Loucy (cell line): ENCODE results near the gene BHLHE23.

ENCODE experiments used
- EZH2phosphoT487 ChIP-seq: fragments of 200-600 bp; IDR thresholded peaks from 2 replicates; pipeline ENCODE4 v1.6.1; 2018; ENCODE audit warnings: antibody characterized with exemption, mild to moderate bottlenecking, moderate library complexity, borderline replicate concordance
- TF ChIP-seq, protein P1 (sequence below): fragments of 200-600 bp; sonication (generic); conservative IDR thresholded peaks from 2 replicates; pipeline ENCODE4 v1.5.1; 2014; ENCODE audit warnings: mild to moderate bottlenecking, antibody characterized with exemption, low read length

GRCh38 chr20:63044204-63044600, 37.4 kb upstream of the BHLHE23 start:
- TF ChIP-seq, protein P1, sequence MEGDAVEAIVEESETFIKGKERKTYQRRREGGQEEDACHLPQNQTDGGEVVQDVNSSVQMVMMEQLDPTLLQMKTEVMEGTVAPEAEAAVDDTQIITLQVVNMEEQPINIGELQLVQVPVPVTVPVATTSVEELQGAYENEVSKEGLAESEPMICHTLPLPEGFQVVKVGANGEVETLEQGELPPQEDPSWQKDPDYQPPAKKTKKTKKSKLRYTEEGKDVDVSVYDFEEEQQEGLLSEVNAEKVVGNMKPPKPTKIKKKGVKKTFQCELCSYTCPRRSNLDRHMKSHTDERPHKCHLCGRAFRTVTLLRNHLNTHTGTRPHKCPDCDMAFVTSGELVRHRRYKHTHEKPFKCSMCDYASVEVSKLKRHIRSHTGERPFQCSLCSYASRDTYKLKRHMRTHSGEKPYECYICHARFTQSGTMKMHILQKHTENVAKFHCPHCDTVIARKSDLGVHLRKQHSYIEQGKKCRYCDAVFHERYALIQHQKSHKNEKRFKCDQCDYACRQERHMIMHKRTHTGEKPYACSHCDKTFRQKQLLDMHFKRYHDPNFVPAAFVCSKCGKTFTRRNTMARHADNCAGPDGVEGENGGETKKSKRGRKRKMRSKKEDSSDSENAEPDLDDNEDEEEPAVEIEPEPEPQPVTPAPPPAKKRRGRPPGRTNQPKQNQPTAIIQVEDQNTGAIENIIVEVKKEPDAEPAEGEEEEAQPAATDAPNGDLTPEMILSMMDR, result no peak
- no peak for TF ChIP-seq EZH2phosphoT487
